Fibroblast of lung (primary cell): ENCODE data around the gene GNAT1. TPM values are rescaled to one million over a fixed set of nuclear protein-coding genes. Genes with fewer than 3 reads are reported as not detected.

Experiments
- DNase-seq, 2 donors: peaks; one replicate each; pipeline versions ENCODE4 v3.0.0 to v3.0.0-alpha.2; 2010; ENCODE audit warnings: low read depth in 2 of 2
- H2AFZ ChIP-seq: 2 replicates; pipeline ENCODE4 v1.5.1; 2012; ENCODE audit warnings: low read length, control low read depth, inconsistent platforms
- H3K27ac ChIP-seq: 2 replicates; pipeline ENCODE4 v1.5.1; 2011; ENCODE audit warnings: low read length, control low read depth; ENCODE audit not compliant: insufficient read depth
- H3K27me3 ChIP-seq: 2 replicates; pipeline ENCODE4 v1.5.1; 2011; ENCODE audit warnings: mild to moderate bottlenecking, low read length; ENCODE audit not compliant: control insufficient read depth, insufficient read depth
- H3K36me3 ChIP-seq: 2 replicates; pipeline ENCODE4 v1.5.1; 2011; ENCODE audit warnings: low read length; ENCODE audit not compliant: control insufficient read depth, insufficient read depth
- H3K4me1 ChIP-seq: 2 replicates; pipeline ENCODE4 v1.5.1; 2011; ENCODE audit warnings: low read length; ENCODE audit not compliant: control insufficient read depth, insufficient read depth; ENCODE audit errors: extremely low read depth
- H3K4me2 ChIP-seq: 2 replicates; pipeline ENCODE4 v1.5.1; 2011; ENCODE audit warnings: low read length, control low read depth; ENCODE audit not compliant: insufficient read depth; ENCODE audit errors: extremely low read depth
- H3K4me3 ChIP-seq, 4 experiments: fragments of 200-600 bp in 1 of 4; sonication (generic) in 1 of 4; replicated peaks in 1 of 4; 2 replicates each; pipeline ENCODE4 v1.5.1; 2011 to 2016; ENCODE audit warnings: low read length in 4 of 4, low read depth in 3 of 4, mild to moderate bottlenecking in 3 of 4, control low read depth in 2 of 4, inconsistent platforms in 1 of 4, mixed read lengths in 1 of 4; ENCODE audit not compliant: insufficient read depth in 1 of 4; ENCODE audit errors: control extremely low read depth in 1 of 4
- H3K79me2 ChIP-seq: 2 replicates; pipeline ENCODE4 v1.5.1; 2012; ENCODE audit warnings: mild to moderate bottlenecking, low read length, inconsistent platforms; ENCODE audit not compliant: control insufficient read depth, insufficient read depth
- H3K9ac ChIP-seq: 2 replicates; pipeline ENCODE4 v1.5.1; 2011; ENCODE audit warnings: mild to moderate bottlenecking, low read length, control low read depth; ENCODE audit not compliant: insufficient read depth
- H3K9me3 ChIP-seq: 2 replicates; pipeline ENCODE4 v1.5.1; 2012; ENCODE audit warnings: low read depth, low read length; ENCODE audit not compliant: control insufficient read depth, insufficient read depth
- H4K20me1 ChIP-seq: 2 replicates; pipeline ENCODE4 v1.5.1; 2011; ENCODE audit warnings: low read length; ENCODE audit not compliant: control insufficient read depth, insufficient read depth; ENCODE audit errors: extremely low read depth
- EZH2 ChIP-seq: IDR thresholded peaks from 2 replicates; pipeline ENCODE4 v1.5.1; 2012; ENCODE audit warnings: low read length, control low read depth, mild to moderate bottlenecking; ENCODE audit errors: missing control alignments
- polyA plus RNA-seq, 2 donors: library from polyadenylated mRNA; depleted of rRNA in 1 of 2; stranded (reverse) in 1 of 2; unstranded in 1 of 2; fragments of >200 nt; gene quantifications; 2 replicates each; pipeline ENCODE4 v1.2.1, GENCODE V29; 2011 to 2012; ENCODE audit warnings: missing spikeins in 1 of 2
- total RNA-seq: library from RNA; depleted of rRNA; stranded (reverse); fragments of >200 nt; gene quantifications from 2 replicates; pipeline ENCODE4 v1.2.1, GENCODE V29; 2014
- TF ChIP-seq, protein P1 (sequence below), 2 donors: IDR thresholded peaks in 1 of 2; conservative IDR thresholded peaks in 1 of 2; 1 replicate in 1 of 2; 2 replicates in 1 of 2; pipeline ENCODE4 v1.5.1; 2011 to 2012; ENCODE audit warnings: low read length in 2 of 2, control low read depth in 1 of 2, inconsistent platforms in 1 of 2, low read depth in 1 of 2, mild to moderate bottlenecking in 1 of 2

Gene GNAT1
- total and polyA plus RNA-seq, 2 donors (not counting 1 experiment from before 2014, with no cell fraction given) = not detected

- Histone ChIP-seq H2AFZ (no peak overlapping the region), H3K4me2 (peak overlapping the region; percentile 97), H3K27ac (peak overlapping the region; percentile 81), H3K9me3 (no peaks in the 10 kb centered on the region), H3K4me1 (peaks cover 17% of the 10 kb centered on the region), H3K27me3 (no peaks in the 10 kb centered on the region), H3K4me3 (peak overlapping the region; percentile 85 to 98 (median 92)), H3K79me2 (peaks cover 56% of the 10 kb centered on the region), H3K36me3 (peaks cover 10% of the 10 kb centered on the region), H3K9ac (peak overlapping the region; percentile 82), H4K20me1 (no peaks in the 10 kb centered on the region)
- TF ChIP-seq EZH2 = no peak
- TF ChIP-seq, protein P1, sequence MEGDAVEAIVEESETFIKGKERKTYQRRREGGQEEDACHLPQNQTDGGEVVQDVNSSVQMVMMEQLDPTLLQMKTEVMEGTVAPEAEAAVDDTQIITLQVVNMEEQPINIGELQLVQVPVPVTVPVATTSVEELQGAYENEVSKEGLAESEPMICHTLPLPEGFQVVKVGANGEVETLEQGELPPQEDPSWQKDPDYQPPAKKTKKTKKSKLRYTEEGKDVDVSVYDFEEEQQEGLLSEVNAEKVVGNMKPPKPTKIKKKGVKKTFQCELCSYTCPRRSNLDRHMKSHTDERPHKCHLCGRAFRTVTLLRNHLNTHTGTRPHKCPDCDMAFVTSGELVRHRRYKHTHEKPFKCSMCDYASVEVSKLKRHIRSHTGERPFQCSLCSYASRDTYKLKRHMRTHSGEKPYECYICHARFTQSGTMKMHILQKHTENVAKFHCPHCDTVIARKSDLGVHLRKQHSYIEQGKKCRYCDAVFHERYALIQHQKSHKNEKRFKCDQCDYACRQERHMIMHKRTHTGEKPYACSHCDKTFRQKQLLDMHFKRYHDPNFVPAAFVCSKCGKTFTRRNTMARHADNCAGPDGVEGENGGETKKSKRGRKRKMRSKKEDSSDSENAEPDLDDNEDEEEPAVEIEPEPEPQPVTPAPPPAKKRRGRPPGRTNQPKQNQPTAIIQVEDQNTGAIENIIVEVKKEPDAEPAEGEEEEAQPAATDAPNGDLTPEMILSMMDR (conservative IDR thresholded peaks at IDR 0.05 in 1 of 2, IDR thresholded peaks at IDR 0.05 in 1 of 2; ENCODE audit: low read depth in 1 of 2, low read length in 2 of 2) = no peak
- DNase-seq = no peak
Measured at GRCh38 chr3:50236484-50237132, 45.2 kb downstream of the GNAT1 start.

- H3K27ac ChIP-seq = peak overlapping the region; percentile 81
- H2AFZ ChIP-seq = no peak overlapping the region
- H3K4me1 ChIP-seq = peaks cover 19% of the 10 kb centered on the region
- peaks cover 62% of the 10 kb centered on the region for H3K79me2 ChIP-seq
- H3K4me2 ChIP-seq = peak overlapping the region; percentile 97
- H3K4me3 ChIP-seq = peak overlapping the region; percentile 85 to 98 (median 92)
- peak overlapping the region; percentile 82 for H3K9ac ChIP-seq
- no peaks in the 10 kb centered on the region for H3K27me3 ChIP-seq
- DNase-seq = peak; percentile 42 to 48
- H3K9me3 ChIP-seq = no peaks in the 10 kb centered on the region
- no peak for TF ChIP-seq EZH2
- TF ChIP-seq, protein P1 (conservative IDR thresholded peaks at IDR 0.05 in 1 of 2, IDR thresholded peaks at IDR 0.05 in 1 of 2; ENCODE audit: low read depth in 1 of 2, low read length in 2 of 2) = no peak
- H3K36me3 ChIP-seq = peaks cover 10% of the 10 kb centered on the region
- no peaks in the 10 kb centered on the region for H4K20me1 ChIP-seq
Measured at GRCh38 chr3:50237133-50237651, 45.8 kb downstream of the GNAT1 start.

GRCh38 chr3:50237754-50238548, 46.5 kb downstream of the GNAT1 start:
- H4K20me1 ChIP-seq = no peaks in the 10 kb centered on the region
- H2AFZ ChIP-seq = no peak overlapping the region
- H3K4me2 ChIP-seq = peak overlapping the region; percentile 97
- TF ChIP-seq, protein P1 (conservative IDR thresholded peaks at IDR 0.05 in 1 of 2, IDR thresholded peaks at IDR 0.05 in 1 of 2; ENCODE audit: low read depth in 1 of 2, low read length in 2 of 2) = no peak
- no peak for TF ChIP-seq EZH2
- peak overlapping the region; percentile 82 for H3K9ac ChIP-seq
- peak overlapping the region; percentile 85 to 98 (median 92) for H3K4me3 ChIP-seq
- peaks cover 10% of the 10 kb centered on the region for H3K36me3 ChIP-seq
- H3K4me1 ChIP-seq = peaks cover 21% of the 10 kb centered on the region
- peak; percentile 77 to 87 for DNase-seq
- no peaks in the 10 kb centered on the region for H3K27me3 ChIP-seq
- peaks cover 69% of the 10 kb centered on the region for H3K79me2 ChIP-seq
- peak overlapping the region; percentile 81 for H3K27ac ChIP-seq
- no peaks in the 10 kb centered on the region for H3K9me3 ChIP-seq
